Endometrial microvascular endothelial cells (primary cell): Measurements from ENCODE around the gene PCED1B. TPM values are rescaled to one million over a fixed set of nuclear protein-coding genes. Genes with fewer than 3 reads are reported as not detected.
"Not testable (repeated sequence)": the region's sequence is repeated elsewhere in the genome, so short reads cannot be mapped to it uniquely, and the experiment has no call there.

Experiments used
- in situ Hi-C: cut with HindIII; loops from 2 replicates; pipeline ENCODE4 v1.10.0; 2017; ENCODE audit warnings: low sequenced_read_pairs, low pct_unique_long_range_greater_than_20kb; ENCODE audit errors: inconsistent ontology term
- total RNA-seq: library from RNA; depleted of rRNA; stranded (reverse); fragments of >200 nt; gene quantifications from one replicate; pipeline ENCODE4 v1.2.3, GENCODE V29; 2015; ENCODE audit errors: inconsistent ontology term

Gene PCED1B, protein sequence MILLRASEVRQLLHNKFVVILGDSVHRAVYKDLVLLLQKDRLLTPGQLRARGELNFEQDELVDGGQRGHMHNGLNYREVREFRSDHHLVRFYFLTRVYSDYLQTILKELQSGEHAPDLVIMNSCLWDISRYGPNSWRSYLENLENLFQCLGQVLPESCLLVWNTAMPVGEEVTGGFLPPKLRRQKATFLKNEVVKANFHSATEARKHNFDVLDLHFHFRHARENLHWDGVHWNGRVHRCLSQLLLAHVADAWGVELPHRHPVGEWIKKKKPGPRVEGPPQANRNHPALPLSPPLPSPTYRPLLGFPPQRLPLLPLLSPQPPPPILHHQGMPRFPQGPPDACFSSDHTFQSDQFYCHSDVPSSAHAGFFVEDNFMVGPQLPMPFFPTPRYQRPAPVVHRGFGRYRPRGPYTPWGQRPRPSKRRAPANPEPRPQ
- not detected for total RNA-seq

- in situ Hi-C loops: no loop called here
Observed at GRCh38 chr12:47079468-47079980, at the start of gene PCED1B, which contains the start of gene AMIGO2. PCED1B (plus strand) TSS chr12:47079621; CDS start chr12:47235064, 155,443 bp downstream. AMIGO2 (minus strand) TSS chr12:47079959; CDS start chr12:47079002, 957 bp downstream.

GRCh38 chr12:47029903-47030302 is 49.5 kb upstream of the PCED1B start:
- in situ Hi-C loops: no loop called here

- in situ Hi-C loops: no loop called here
Observed at GRCh38 chr12:47032644-47033043, 46.8 kb upstream of the PCED1B start.

- in situ Hi-C loops: no loop called here
Observed at GRCh38 chr12:47033081-47033480, 46.3 kb upstream of the PCED1B start.

DNA sequence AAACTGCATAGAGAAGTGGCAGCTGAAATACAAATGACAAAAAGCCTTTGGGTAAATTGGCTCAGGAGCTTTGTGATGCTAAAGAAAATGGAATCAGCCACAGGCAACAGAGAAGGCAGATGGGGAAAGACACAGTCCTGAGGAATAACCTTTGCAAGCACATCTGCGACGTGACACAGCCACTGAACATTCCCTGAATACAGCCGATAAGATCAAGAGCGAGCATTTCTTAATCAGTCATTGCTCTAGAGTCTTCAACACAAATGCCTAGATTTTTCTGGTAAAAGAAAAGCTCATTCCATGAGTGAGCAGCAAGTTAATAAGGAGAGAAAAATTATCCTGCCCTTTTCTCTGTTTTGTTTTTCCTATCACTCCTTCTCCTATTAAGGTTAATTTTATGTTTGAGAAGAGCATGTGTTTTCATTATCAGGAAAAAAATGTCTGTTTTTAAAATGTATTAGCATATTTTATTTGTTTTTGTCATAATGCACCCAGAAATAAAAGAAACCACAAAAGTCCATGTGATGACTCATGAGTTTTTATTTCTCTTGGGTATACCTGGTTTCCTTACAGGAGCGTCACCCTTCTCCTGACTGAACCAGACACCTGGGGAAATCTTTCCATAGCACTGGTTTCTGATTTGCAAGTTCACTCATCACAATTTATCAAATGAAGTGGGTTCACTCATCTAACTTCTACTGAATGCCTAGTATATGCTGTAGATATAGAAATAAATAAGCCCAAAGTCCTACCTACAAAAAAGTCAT is 45.4 kb upstream of the PCED1B start:
- in situ Hi-C loops: no loop called here

- in situ Hi-C loops: no loop called here
Observed at GRCh38 chr12:47034661-47035060, 44.8 kb upstream of the PCED1B start.

GRCh38 chr12:47035484-47035883 is 43.9 kb upstream of the PCED1B start:
- in situ Hi-C loops: no loop called here

DNA sequence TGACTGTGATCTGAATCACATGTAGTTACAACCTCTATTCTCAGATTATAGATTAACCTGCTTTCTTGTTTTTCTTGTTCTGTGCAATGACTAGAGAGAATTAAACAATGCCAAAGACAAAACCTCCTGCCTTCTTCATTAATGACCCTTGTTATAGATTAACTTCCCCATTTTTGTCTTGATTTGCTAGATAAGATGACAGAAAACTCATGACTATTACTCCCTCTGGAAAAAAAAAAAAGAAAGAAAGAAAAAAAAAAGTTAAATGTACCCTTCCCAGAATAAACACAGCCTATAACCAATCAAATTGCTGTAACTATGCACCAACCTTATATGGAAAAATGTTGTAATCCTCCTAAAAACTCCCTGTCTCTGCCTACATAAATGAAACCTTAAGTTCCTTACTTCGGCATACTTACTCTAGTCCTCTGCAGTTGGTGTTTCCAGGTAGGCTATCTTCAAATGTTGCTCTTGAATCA is 41.1 kb upstream of the PCED1B start:
- in situ Hi-C loops: no loop called here

DNA sequence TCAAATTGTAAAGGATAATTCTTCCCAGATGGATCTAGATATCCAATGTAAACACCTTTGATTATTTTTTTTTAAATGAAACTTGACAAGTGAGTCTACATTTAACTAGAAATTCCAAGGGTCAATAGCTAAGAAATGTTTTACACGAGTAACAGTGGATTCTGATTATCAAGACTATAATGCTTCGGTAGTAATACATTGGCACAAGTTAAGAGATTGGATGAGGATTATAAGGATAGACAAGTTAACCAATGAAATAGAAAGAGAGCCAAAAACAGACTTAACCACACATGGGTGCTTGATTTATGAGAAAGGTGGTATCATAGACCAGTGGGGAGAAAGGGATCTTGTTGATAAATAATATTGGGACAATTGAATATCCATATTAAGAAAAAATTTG is 40.3 kb upstream of the PCED1B start:
- in situ Hi-C loops: no loop called here

DNA sequence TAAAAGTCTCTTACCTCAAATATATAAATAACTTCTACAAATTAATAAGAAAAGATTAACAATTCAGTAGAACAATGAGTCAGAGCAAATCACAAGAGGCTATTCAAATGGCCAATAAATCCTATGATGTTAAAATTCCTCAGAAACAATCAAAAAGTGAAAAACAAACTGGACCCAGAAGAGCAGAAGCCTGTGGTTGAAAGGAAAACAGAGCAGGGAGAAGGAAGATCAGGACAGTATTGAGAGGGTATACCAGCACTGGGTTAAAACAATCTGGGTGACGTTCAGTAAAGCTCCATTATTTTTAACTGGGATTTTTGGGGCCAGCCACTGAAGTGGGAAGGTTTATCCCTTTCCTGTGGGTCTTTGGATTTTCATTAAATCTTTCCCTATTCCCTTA is 39.7 kb upstream of the PCED1B start:
- in situ Hi-C loops: no loop called here

GRCh38 chr12:47041327-47041726 is 38.1 kb upstream of the PCED1B start:
- in situ Hi-C loops: no loop called here

DNA sequence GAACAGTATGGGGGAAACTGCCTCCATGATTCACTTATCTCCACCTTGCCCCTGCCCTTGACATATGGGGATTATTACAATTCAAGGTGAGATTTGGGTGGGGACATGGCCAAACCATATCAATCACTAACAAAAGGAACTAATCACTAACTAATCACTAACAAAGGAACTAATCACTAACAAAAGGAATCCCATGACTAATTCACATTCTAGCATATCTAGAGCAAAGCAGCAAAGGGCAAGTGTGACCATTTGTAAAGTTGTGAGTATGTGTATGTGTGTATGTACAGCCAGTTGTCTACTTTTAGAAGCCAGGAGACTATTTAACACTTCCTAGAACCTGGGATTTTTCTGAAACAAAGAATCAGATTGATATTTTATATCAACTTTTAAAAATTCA is 30.9 kb upstream of the PCED1B start:
- in situ Hi-C loops: no loop called here

GRCh38 chr12:47051291-47051690 is 28.1 kb upstream of the PCED1B start:
- in situ Hi-C loops: not testable (repeated sequence)

DNA sequence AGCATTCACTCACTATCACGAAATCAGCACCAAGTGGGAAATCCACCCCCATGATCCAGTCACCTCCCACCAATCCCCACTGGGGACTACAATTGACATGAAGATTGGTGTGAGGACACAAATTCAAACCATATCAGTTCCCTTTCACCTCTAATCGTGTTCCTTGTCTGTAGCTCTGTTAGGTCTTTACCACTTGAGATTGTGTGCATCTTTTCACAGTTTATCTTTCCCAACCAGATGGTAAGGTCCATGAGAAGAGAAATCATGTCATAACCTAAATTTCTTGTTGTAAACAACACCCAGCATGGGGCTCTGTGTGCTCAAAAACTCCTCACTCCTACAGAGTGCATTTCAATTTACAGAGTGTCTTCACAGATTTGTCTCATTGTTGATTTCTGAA is 27.1 kb upstream of the PCED1B start:
- in situ Hi-C loops: no loop called here

DNA sequence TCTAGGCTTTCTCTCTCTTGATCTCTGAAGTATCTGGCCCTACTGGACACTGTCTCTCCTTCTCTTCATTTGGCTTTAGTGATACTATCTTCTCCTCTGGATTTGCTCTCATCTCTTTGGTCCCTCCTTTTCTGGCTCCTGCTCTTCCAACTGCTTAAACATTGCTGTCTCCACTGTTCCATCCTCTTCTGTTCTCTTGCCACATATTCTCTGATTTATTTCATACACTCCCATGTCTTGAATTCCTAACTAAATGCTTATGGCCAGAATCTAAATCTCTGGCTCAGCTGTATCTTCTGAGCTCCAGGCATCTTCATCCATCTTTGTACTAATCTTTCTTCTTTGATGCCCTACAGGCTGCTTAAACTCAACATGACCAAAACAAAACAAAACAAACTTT is 25.5 kb upstream of the PCED1B start:
- in situ Hi-C loops: no loop called here

DNA sequence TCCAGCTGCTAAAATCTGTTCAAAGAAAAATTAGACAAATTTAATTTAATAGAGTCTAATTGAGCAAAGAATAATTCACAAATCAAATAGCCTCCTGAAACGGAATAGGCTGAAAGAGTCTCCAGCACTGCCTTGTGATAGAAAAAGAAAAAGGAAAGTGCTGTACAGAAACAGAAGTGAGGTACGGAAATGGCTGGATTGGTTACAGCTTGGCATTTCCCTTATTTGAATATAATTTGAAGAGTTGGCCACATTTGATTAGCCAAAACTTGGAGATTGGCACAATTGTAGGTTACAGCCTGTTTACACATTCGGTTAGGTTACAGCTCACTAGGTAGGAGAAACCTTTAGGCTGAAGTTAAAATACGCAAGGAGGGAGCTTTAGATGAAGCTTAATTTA is 24.8 kb upstream of the PCED1B start:
- in situ Hi-C loops: no loop called here

DNA sequence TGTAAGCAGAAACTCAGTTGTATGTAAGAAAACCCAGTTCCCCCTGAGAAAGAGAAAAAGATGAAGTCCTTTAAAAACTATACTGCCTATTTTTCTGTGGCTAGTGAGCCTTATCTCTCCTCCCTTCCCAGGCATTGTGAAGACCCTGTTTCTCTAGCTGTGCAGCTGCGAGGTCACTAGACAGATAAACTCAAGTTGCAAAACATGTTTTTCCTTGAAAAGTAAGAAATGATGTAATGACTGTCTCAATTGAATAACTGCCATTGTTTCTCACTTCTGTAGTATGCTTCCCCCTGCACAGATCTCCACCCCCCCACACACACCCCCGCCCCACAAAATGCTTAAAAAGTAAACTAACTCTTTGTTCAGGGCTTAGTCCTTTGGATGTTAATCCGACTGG is 23.6 kb upstream of the PCED1B start:
- in situ Hi-C loops: not testable (repeated sequence)

GRCh38 chr12:47056944-47057343 is 22.5 kb upstream of the PCED1B start:
- in situ Hi-C loops: not testable (repeated sequence)

DNA sequence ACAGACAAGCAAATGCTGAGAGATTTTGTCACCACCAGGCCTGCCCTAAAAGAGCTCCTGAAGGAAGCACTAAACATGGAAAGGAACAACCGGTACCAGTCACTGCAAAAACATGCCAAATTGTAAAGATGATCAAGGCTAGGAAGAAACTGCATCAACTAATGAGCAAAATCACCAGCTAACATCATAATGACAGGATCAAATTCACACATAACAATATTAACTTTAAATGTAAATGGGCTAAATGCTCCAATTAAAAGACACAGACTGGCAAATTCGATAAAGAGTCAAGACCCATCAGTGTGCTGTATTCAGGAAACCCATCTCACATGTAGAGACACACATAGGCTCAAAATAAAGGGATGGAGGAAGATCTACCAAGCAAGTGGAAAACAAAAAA is 20.8 kb upstream of the PCED1B start:
- in situ Hi-C loops: not testable (repeated sequence)

GRCh38 chr12:47065546-47065945 is 13.9 kb upstream of the PCED1B start:
- in situ Hi-C loops: no loop called here
